ENCODE data around the gene TXNDC11.

Gene TXNDC11

DNA sequence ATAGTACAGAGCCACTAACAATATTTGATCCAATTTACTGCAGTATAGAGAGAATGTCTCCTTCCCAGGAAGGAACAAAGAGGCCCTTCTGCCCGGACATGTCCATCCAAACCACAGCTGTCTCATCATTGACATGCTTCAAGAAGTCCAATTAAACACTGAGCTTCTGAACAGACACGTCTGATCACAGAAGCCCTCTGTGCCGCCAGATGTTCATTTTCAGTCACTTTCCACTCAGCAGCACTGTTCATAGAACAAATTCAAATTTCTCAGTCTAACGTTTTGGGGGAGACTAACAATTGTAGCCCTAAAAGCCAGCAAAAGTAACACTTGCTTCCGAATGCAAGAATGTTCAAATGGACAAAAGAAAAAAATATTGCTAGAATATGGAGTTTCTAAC, 39.1 kb upstream of the TXNDC11 start:
- peak overlapping the region; percentile 18 for H3K4me3 ChIP-seq (ENCODE audit: low read depth, low read length)
- TF ChIP-seq, protein P1, sequence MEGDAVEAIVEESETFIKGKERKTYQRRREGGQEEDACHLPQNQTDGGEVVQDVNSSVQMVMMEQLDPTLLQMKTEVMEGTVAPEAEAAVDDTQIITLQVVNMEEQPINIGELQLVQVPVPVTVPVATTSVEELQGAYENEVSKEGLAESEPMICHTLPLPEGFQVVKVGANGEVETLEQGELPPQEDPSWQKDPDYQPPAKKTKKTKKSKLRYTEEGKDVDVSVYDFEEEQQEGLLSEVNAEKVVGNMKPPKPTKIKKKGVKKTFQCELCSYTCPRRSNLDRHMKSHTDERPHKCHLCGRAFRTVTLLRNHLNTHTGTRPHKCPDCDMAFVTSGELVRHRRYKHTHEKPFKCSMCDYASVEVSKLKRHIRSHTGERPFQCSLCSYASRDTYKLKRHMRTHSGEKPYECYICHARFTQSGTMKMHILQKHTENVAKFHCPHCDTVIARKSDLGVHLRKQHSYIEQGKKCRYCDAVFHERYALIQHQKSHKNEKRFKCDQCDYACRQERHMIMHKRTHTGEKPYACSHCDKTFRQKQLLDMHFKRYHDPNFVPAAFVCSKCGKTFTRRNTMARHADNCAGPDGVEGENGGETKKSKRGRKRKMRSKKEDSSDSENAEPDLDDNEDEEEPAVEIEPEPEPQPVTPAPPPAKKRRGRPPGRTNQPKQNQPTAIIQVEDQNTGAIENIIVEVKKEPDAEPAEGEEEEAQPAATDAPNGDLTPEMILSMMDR (IDR thresholded peaks at IDR 0.05; ENCODE audit: borderline replicate concordance, insufficient read depth, low read depth, low read length), result no peak

- TF ChIP-seq, protein P1 (IDR thresholded peaks at IDR 0.05; ENCODE audit: borderline replicate concordance, insufficient read depth, low read depth, low read length), result no peak
- H3K4me3 ChIP-seq (ENCODE audit: low read depth, low read length), result no peak overlapping the region
Measured at GRCh38 chr16:11780991-11781680, 38.5 kb upstream of the TXNDC11 start.

DNA sequence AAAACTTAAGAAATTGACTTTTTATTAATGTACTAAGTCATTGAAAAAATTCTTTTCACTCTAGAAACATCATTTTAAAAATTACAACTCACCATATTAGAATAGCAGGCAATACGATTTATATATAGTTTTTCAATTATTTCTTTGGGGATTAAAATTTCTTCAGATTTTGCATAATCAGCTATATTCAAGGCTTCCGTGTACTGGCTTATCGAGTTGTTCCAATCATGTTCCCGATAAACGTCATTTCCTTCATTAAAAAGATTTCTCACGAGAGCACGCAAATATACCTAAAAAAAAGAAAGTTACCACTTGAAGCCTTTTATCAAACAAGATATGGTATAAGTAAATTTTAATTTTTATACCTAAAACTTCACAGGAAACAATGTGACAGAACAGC, 36.4 kb upstream of the TXNDC11 start:
- H3K4me3 ChIP-seq (ENCODE audit: low read depth, low read length), result no peak overlapping the region
- TF ChIP-seq, protein P1 (IDR thresholded peaks at IDR 0.05; ENCODE audit: borderline replicate concordance, insufficient read depth, low read depth, low read length), result no peak

- TF ChIP-seq, protein P1 (IDR thresholded peaks at IDR 0.05; ENCODE audit: borderline replicate concordance, insufficient read depth, low read depth, low read length), result no peak
- H3K4me3 ChIP-seq (ENCODE audit: low read depth, low read length), result no peak overlapping the region
Measured at GRCh38 chr16:11774065-11774626, 31.5 kb upstream of the TXNDC11 start.

GRCh38 chr16:11768849-11769248, 26.2 kb upstream of the TXNDC11 start:
- TF ChIP-seq, protein P1 (IDR thresholded peaks at IDR 0.05; ENCODE audit: borderline replicate concordance, insufficient read depth, low read depth, low read length), result no peak
- H3K4me3 ChIP-seq (ENCODE audit: low read depth, low read length), result no peak overlapping the region

GRCh38 chr16:11762431-11762830, 19.8 kb upstream of the TXNDC11 start:
- H3K4me3 ChIP-seq (ENCODE audit: low read depth, low read length), result no peak overlapping the region
- TF ChIP-seq, protein P1 (IDR thresholded peaks at IDR 0.05; ENCODE audit: borderline replicate concordance, insufficient read depth, low read depth, low read length), result no peak

GRCh38 chr16:11759997-11760396, 17.3 kb upstream of the TXNDC11 start:
- TF ChIP-seq, protein P1 (IDR thresholded peaks at IDR 0.05; ENCODE audit: borderline replicate concordance, insufficient read depth, low read depth, low read length), result no peak
- no peak overlapping the region for H3K4me3 ChIP-seq (ENCODE audit: low read depth, low read length)

Measured in GM12875 (cell line).